Measurements from ENCODE around the gene SLC6A5. TPM values are rescaled to one million over a fixed set of nuclear protein-coding genes. Genes with fewer than 3 reads are reported as not detected.

Gene SLC6A5
- total and polyA plus RNA-seq, 4 donors: not detected

DNA sequence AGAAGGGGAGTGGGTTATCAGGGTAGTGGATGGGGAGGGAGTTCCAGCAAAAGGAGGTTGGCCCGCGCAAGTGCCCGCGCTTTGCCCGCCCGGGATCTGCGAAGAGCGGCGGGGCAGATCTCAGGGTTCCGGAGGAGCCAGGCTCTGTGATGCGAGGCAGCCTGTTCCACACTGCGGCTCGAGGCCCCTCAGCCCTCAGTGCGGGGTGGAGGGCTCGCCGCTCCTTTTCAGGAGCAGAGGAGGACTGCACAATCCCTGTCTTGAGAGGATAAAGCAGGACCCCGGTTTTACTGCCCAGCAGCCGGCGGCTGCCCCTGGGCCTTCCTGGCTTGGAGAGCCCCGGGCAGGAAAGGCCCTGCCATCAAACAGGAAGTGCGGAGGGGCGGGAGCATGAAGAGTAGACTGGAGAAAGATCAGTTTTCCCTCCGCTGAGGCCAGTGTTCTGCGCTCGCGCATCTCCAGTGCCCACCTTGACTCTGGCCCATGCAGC is 6.2 kb downstream of the SLC6A5 start:
- Histone ChIP-seq H3K36me3 (ENCODE audit: control insufficient read depth in 4 of 4, insufficient read depth in 4 of 4, low read length in 4 of 4) (no peaks in the 10 kb centered on the region), H3K9me3 (ENCODE audit: control insufficient read depth in 4 of 4, insufficient read depth in 3 of 4, low read length in 3 of 4) (peaks cover 0 to 19% (median 0%) of the 10 kb centered on the region in 4 donors), H3K9ac (ENCODE audit: insufficient read depth in 1 of 2, low read length in 2 of 2) (no peak overlapping the region), H3K4me3 (no peak overlapping the region), H3K27ac (ENCODE audit: low read depth in 1 of 2, low read length in 1 of 2) (no peak overlapping the region), H3K27me3 (ENCODE audit: control insufficient read depth in 3 of 3, insufficient read depth in 3 of 3, low read length in 2 of 3) (peaks cover 36 to 94% (median 79%) of the 10 kb centered on the region in 3 donors), H3K4me1 (ENCODE audit: control insufficient read depth in 5 of 5, insufficient read depth in 5 of 5, low read length in 5 of 5) (peaks cover 0 to 2% (median 0%) of the 10 kb centered on the region in 5 donors)
- DNase-seq (no peak), ATAC-seq (ENCODE audit: insufficient read depth, low FRiP score) (no peak)
- WGBS, 2 donors: 6 to 9% methylated on average over 26 of the region's 26 CpGs
- TF ChIP-seq, protein P1, sequence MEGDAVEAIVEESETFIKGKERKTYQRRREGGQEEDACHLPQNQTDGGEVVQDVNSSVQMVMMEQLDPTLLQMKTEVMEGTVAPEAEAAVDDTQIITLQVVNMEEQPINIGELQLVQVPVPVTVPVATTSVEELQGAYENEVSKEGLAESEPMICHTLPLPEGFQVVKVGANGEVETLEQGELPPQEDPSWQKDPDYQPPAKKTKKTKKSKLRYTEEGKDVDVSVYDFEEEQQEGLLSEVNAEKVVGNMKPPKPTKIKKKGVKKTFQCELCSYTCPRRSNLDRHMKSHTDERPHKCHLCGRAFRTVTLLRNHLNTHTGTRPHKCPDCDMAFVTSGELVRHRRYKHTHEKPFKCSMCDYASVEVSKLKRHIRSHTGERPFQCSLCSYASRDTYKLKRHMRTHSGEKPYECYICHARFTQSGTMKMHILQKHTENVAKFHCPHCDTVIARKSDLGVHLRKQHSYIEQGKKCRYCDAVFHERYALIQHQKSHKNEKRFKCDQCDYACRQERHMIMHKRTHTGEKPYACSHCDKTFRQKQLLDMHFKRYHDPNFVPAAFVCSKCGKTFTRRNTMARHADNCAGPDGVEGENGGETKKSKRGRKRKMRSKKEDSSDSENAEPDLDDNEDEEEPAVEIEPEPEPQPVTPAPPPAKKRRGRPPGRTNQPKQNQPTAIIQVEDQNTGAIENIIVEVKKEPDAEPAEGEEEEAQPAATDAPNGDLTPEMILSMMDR (IDR thresholded peaks at IDR 0.05; ENCODE audit: control extremely low read depth, extremely low read depth): no peak

DNA sequence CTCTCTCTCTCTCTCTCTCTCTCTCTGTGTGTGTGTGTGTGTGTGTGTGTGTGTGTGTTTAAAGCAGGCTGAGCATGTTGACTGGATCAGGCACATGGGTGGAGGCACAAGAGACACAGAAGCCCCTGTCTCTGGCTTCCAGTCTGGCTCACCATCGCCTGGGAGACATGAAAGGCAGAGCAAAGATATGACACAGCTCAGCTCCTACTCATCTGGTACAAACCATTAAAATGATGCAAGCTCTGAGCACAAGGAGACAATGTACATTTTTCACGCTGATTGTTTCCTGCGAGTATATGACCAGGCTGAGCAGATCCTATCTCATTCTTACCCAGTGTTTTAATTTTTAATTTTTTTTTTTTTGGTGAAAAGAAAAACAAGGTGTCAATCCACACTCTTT is 9.5 kb downstream of the SLC6A5 start:
- peaks cover 18 to 80% (median 63%) of the 10 kb centered on the region in 3 donors for H3K27me3 ChIP-seq (ENCODE audit: control insufficient read depth in 3 of 3, insufficient read depth in 3 of 3, low read length in 2 of 3)
- H3K27ac ChIP-seq (ENCODE audit: low read depth in 1 of 2, low read length in 1 of 2): no peak overlapping the region
- TF ChIP-seq, protein P1 (IDR thresholded peaks at IDR 0.05; ENCODE audit: control extremely low read depth, extremely low read depth): no peak
- peaks cover 0 to 10% (median 0%) of the 10 kb centered on the region in 4 donors for H3K9me3 ChIP-seq (ENCODE audit: control insufficient read depth in 4 of 4, insufficient read depth in 3 of 4, low read length in 3 of 4)
- no peak overlapping the region for H3K9ac ChIP-seq (ENCODE audit: insufficient read depth in 1 of 2, low read length in 2 of 2)
- peaks cover 0 to 2% (median 0%) of the 10 kb centered on the region in 5 donors for H3K4me1 ChIP-seq (ENCODE audit: control insufficient read depth in 5 of 5, insufficient read depth in 5 of 5, low read length in 5 of 5)
- H3K36me3 ChIP-seq (ENCODE audit: control insufficient read depth in 4 of 4, insufficient read depth in 4 of 4, low read length in 4 of 4): no peaks in the 10 kb centered on the region
- ATAC-seq (ENCODE audit: insufficient read depth, low FRiP score) (no peak), DNase-seq (no peak)
- 68 to 82% methylated on average over 3 of the region's 3 CpGs for WGBS, 2 donors
- H3K4me3 ChIP-seq: no peak overlapping the region

DNA sequence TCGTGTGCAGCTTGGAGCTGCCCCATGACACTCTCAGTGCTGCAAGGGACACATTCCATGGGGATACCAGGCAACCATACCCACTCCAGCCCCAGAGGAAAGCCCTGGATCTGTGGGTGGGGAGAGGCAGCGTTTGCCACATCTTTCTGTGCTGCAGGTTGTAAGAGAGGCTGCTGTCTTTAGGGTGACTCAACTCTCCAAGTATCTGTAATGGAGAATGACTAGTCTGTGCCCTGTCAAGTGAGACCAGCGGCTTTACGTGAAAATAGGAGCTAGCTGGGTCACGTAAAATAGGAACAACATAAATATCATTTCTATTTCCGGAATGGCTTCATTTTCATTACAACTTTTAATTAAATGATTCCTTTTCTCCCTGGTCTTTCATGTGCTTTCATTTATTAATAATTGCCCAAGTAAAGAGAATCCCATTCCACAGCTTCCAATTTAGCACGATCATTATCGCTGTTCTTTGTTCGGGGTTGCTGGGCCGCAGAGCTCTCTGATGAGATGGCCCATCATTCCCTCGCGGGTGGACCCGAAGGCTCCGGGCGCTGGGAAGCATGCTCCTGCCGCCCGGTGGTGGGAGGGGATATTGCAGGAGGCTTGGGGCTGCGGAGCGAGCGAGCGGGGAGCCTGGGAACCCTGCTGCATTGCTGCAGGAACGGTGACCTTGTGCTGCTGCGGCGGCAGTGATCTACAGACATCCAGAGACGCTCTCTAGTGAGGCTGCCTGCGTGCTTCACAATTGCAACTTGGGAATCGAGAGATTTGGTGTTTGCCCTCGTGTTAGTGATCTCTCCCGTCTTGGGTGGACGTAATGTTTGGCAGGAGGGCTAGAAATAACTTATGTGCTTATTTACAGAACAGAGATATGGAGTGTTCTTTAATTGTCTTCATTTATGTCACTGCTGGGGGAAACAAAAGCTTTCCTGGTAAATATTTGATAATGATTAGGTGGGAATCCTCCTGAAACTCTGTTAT is 10.6 kb downstream of the SLC6A5 start:
- Histone ChIP-seq H3K4me3 (no peak overlapping the region), H3K36me3 (ENCODE audit: control insufficient read depth in 4 of 4, insufficient read depth in 4 of 4, low read length in 4 of 4) (no peaks in the 10 kb centered on the region), H3K4me1 (ENCODE audit: control insufficient read depth in 5 of 5, insufficient read depth in 5 of 5, low read length in 5 of 5) (peaks cover 0 to 2% (median 0%) of the 10 kb centered on the region in 5 donors), H3K27me3 (ENCODE audit: control insufficient read depth in 3 of 3, insufficient read depth in 3 of 3, low read length in 2 of 3) (peaks cover 18 to 74% (median 54%) of the 10 kb centered on the region in 3 donors), H3K9me3 (ENCODE audit: control insufficient read depth in 4 of 4, insufficient read depth in 3 of 4, low read length in 3 of 4) (peaks cover 0 to 10% (median 0%) of the 10 kb centered on the region in 4 donors), H3K9ac (ENCODE audit: insufficient read depth in 1 of 2, low read length in 2 of 2) (no peak overlapping the region), H3K27ac (ENCODE audit: low read depth in 1 of 2, low read length in 1 of 2) (no peak overlapping the region)
- ATAC-seq (ENCODE audit: insufficient read depth, low FRiP score): peak; percentile 91
- 10 to 14% methylated on average over 30 of the region's 30 CpGs for WGBS, 2 donors
- peak; percentile 57 to 69 (median 67) for DNase-seq
- TF ChIP-seq, protein P1 (IDR thresholded peaks at IDR 0.05; ENCODE audit: control extremely low read depth, extremely low read depth): peak; percentile 77
